Mesodermal cell (in vitro differentiated cells): ENCODE measurements around the gene EMC6.

Experiments used
- H3K27ac ChIP-seq: 2 replicates; pipeline ENCODE4 v1.7.0; 2013; ENCODE audit warnings: mild to moderate bottlenecking, low read depth, low read length, moderate library complexity; ENCODE audit not compliant: severe bottlenecking
- H3K36me3 ChIP-seq: 2 replicates; pipeline ENCODE4 v1.7.1; 2013; ENCODE audit warnings: mild to moderate bottlenecking, low read length, moderate library complexity; ENCODE audit not compliant: control insufficient read depth, insufficient read depth
- H3K4me1 ChIP-seq: one replicate; pipeline ENCODE4 v1.7.1; 2013; ENCODE audit warnings: mild to moderate bottlenecking, low read length; ENCODE audit not compliant: insufficient read depth, control insufficient read depth, poor library complexity, severe bottlenecking
- H3K4me3 ChIP-seq: 2 replicates; pipeline ENCODE4 v1.7.0; 2013; ENCODE audit warnings: low read length, control low read depth, mild to moderate bottlenecking; ENCODE audit not compliant: insufficient read depth, poor library complexity, severe bottlenecking; ENCODE audit errors: extremely low read depth
- H3K9me3 ChIP-seq: 2 replicates; pipeline ENCODE4 v1.7.1; 2013; ENCODE audit warnings: mild to moderate bottlenecking, low read length, moderate library complexity; ENCODE audit not compliant: control insufficient read depth
- WGBS, 2 experiments: methylation state at CpG; one replicate each; pipeline ENCODE4 v1.1.5; 2013; ENCODE audit warnings: missing lambda C conversion rate in 2 of 2; ENCODE audit not compliant: insufficient coverage in 2 of 2; 5-methylcytosine and 5-hydroxymethylcytosine counted together

Gene EMC6

DNA sequence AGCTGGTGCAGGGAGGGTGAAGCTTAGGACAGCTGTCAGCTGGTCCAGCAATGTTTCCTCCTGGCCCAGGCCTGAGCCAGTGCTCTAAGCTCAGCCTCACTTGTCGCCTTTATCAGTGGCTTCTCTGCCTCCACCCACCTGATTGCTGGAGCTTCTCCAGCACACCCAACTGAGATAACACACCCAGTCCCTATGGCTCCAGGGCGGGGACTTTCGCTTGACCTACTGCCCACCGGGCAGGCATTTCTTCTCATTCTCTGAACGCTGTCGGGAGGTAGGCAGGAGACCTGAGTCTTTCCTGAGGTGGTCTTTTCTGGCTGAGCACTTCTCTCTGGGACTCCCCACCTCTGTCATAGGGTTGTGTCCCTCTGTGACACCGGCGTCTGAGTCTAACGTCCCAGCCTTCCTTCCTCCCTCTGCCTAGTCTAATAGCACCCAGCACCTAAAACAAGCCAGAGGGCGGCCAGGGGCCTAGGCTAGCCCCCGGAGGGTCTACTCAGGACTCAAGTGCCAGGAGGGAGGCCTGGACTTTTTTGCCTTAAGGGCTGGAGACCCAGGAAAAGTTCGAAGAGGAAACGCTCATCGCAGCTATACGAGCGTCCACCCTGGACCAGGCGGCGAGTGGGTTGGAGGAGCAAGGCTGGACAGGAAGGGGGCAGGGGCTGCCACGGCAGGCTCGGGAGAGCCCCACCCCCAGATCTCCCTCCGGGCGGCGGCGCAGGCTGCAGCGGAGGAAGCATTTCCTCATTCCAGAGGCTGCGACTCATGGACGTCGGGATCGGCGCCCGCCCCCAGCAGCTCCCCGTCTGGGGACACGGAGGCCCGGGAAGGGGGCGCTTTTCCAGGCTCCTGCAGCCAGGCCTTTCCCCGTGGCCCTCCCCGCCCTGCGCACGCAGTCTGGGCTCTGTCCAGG, 990 bp upstream of the EMC6 start:
- H3K27ac ChIP-seq: peak overlapping the region; percentile 100
- no peaks in the 10 kb centered on the region for H3K9me3 ChIP-seq
- H3K4me3 ChIP-seq: peak overlapping the region; percentile 97
- 7 to 9% methylated on average over 28 to 30 of the region's 39 CpGs for WGBS, 2 experiments
- peaks cover 5% of the 10 kb centered on the region for H3K4me1 ChIP-seq
- peaks cover 50% of the 10 kb centered on the region for H3K36me3 ChIP-seq

DNA sequence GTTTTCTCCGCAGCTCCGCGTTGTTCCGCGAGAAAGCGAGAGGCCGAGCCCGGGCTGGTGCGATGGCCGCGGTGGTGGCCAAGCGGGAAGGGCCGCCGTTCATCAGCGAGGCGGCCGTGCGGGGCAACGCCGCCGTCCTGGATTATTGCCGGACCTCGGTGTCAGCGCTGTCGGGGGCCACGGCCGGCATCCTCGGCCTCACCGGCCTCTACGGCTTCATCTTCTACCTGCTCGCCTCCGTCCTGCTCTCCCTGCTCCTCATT, 404 bp downstream of the EMC6 start:
- peaks cover 5% of the 10 kb centered on the region for H3K4me1 ChIP-seq
- no peaks in the 10 kb centered on the region for H3K9me3 ChIP-seq
- H3K36me3 ChIP-seq: peaks cover 36% of the 10 kb centered on the region
- H3K4me3 ChIP-seq: peak overlapping the region; percentile 97
- H3K27ac ChIP-seq: peak overlapping the region; percentile 100
- WGBS, 2 experiments: 0% methylated on average over 30 to 31 of the region's 32 CpGs

GRCh38 chr17:3669548-3669947, 936 bp downstream of the EMC6 start:
- H3K27ac ChIP-seq: no peak overlapping the region
- WGBS, 2 experiments: 47 to 56% methylated on average over 9 to 11 of the region's 12 CpGs
- no peaks in the 10 kb centered on the region for H3K9me3 ChIP-seq

DNA sequence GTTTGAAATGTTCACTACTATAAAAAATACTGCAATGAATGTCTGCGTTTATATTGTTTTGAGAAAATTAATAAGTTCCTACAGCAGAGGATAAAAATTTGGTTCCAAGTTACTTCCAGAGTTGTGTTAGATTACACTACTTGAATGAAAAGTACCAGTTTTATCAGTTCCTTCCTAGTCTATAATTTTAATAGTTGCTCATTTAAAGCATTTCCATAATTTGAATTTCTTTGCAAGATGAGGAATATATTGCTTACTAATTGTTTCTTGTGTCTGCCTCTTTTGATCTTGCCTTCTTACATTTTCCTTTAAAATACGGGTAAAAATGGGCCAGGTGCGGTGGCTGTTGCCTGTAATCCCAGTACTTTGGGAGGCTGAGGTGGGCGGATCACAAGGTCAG, 4.0 kb downstream of the EMC6 start:
- Histone ChIP-seq H3K27ac (no peak overlapping the region), H3K4me3 (no peak overlapping the region), H3K9me3 (no peaks in the 10 kb centered on the region), H3K36me3 (peaks cover 10% of the 10 kb centered on the region), H3K4me1 (peaks cover 3% of the 10 kb centered on the region)
- WGBS, 2 experiments: 93 to 100% methylated on average over 2 to 3 of the region's 4 CpGs

More at GRCh38 chr17:3669548-3669947, 936 bp downstream of the EMC6 start:
- Histone ChIP-seq H3K36me3 (peaks cover 30% of the 10 kb centered on the region), H3K4me1 (peaks cover 3% of the 10 kb centered on the region), H3K4me3 (peak overlapping the region; percentile 97)

GRCh38 chr17:3675886-3676285, 7.3 kb downstream of the EMC6 start:
- peaks cover under 1% of the 10 kb centered on the region for H3K36me3 ChIP-seq
- H3K4me3 ChIP-seq: no peak overlapping the region
- WGBS, 2 experiments: 86 to 89% methylated on average over 10 to 11 of the region's 11 CpGs
- H3K4me1 ChIP-seq: no peaks in the 10 kb centered on the region
- no peaks in the 10 kb centered on the region for H3K9me3 ChIP-seq
- H3K27ac ChIP-seq: no peak overlapping the region

DNA sequence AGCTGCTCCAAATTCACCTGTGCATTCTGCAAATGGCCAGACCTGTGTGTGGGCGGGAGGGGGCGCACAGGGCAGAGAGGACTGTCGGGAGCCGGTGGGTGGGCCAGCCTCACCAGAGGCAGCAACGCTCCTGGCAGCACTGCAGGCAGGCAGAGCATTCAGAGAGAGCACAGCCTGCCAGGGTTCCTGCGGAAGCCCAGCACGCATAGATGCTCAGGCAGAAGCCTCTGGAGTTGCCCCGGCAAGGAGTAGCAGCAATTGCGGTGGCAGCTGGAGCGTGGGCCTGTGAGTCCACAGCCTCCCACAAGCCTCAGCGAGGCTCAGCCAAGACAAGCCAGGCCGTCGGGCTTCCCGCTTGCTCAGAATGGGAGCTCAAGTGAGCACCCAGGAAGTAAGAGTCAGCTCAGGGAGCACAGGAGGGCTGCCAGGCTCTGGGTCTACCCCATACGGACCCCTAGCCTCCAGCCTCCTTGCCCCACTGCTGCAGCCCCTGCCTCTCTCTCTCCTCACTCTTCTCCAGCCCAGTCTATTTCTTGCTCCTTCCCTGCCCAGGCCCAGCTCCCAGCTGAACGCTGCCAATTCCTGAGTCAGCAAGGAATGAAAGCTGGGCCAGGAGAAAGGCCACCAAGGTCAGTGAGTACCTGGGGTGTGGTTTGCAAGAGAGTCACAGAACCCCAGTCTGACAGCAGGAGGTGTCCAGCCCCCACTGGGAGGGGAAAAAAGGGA, 9.6 kb downstream of the EMC6 start:
- H3K4me3 ChIP-seq: no peak overlapping the region
- no peak overlapping the region for H3K27ac ChIP-seq
- H3K36me3 ChIP-seq: no peaks in the 10 kb centered on the region
- WGBS, 2 experiments: 59 to 60% methylated on average over 14 to 16 of the region's 16 CpGs
- H3K9me3 ChIP-seq: no peaks in the 10 kb centered on the region
- H3K4me1 ChIP-seq: no peaks in the 10 kb centered on the region

DNA sequence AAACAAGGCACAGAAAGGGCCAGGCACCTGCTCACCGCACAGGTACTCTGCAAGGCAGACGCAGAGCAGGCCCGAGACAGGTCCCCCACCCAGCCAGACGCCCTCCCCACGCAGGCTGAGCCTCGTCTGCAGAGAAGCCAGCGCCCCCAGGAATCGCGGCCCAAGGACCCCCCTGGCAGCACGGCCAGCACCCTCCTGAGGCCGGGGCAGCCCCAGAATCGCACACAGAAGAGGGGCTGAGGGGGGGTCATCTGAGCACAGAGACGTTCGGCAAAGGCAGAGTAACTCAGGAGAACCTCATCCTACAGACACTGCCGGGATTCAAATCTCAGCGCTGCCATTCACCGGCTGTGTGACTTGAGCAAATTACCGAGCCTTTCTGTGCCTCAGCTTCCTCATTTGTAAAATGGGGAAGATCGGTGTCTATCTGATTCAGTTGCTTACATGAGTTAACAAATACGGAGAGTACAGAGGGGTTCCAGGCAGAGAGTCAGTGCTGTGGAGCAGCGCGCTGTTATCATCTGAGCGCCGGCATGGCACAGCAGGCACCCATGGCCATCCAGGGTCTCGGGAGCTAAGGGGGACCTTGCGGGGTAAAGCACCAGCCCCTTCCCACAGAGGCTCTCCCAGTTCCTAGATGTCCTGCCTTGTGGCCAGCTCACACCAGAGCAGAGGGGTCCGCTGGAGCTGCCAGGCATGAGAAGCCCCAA, 10.4 kb downstream of the EMC6 start:
- Histone ChIP-seq H3K27ac (no peak overlapping the region), H3K36me3 (no peaks in the 10 kb centered on the region), H3K4me3 (no peak overlapping the region), H3K9me3 (no peaks in the 10 kb centered on the region), H3K4me1 (no peaks in the 10 kb centered on the region)
- WGBS, 2 experiments: 90 to 93% methylated on average over 21 to 26 of the region's 27 CpGs

GRCh38 chr17:3679531-3680126, 11.0 kb downstream of the EMC6 start:
- H3K4me1 ChIP-seq: no peaks in the 10 kb centered on the region
- H3K9me3 ChIP-seq: no peaks in the 10 kb centered on the region
- no peak overlapping the region for H3K4me3 ChIP-seq
- H3K27ac ChIP-seq: no peak overlapping the region
- 87 to 89% methylated on average over 16 to 20 of the region's 20 CpGs for WGBS, 2 experiments
- H3K36me3 ChIP-seq: no peaks in the 10 kb centered on the region

GRCh38 chr17:3681057-3681456, 12.4 kb downstream of the EMC6 start:
- no peak overlapping the region for H3K4me3 ChIP-seq
- 90 to 94% methylated on average over 10 to 12 of the region's 12 CpGs for WGBS, 2 experiments
- H3K4me1 ChIP-seq: no peaks in the 10 kb centered on the region
- no peaks in the 10 kb centered on the region for H3K9me3 ChIP-seq
- no peaks in the 10 kb centered on the region for H3K36me3 ChIP-seq
- H3K27ac ChIP-seq: no peak overlapping the region

- H3K9me3 ChIP-seq: no peaks in the 10 kb centered on the region
- WGBS, 2 experiments: 88 to 93% methylated on average over 13 to 20 of the region's 20 CpGs
Observed at GRCh38 chr17:3681565-3681964, 13.0 kb downstream of the EMC6 start.

More at GRCh38 chr17:3681565-3681964, 13.0 kb downstream of the EMC6 start:
- Histone ChIP-seq H3K4me1 (no peaks in the 10 kb centered on the region), H3K27ac (no peak overlapping the region), H3K36me3 (no peaks in the 10 kb centered on the region), H3K4me3 (no peak overlapping the region)
